GM23248 (cell line): ENCODE data around the gene PRKCE. TPM values are rescaled to one million over a fixed set of nuclear protein-coding genes. Genes with fewer than 3 reads are reported as not detected.
A peak's percentile ranks its signal among the peaks of the same experiment; 100 is the strongest.

Experiments used
- DNase-seq: peaks from one replicate; pipeline ENCODE4 v3.0.0-alpha.2; 2015
- H2AFZ ChIP-seq: fragments of 200-600 bp; sonication (generic); 2 replicates; pipeline ENCODE4 v1.6.1; 2016; ENCODE audit warnings: antibody characterized with exemption
- H3F3A ChIP-seq: fragments of 200-600 bp; sonication (generic); 2 replicates; pipeline ENCODE4 v1.6.1; 2016; ENCODE audit warnings: mild to moderate bottlenecking, antibody characterized with exemption, mixed run types; ENCODE audit not compliant: insufficient read depth
- H3K27ac ChIP-seq: fragments of 200-600 bp; sonication (generic); 2 replicates; pipeline ENCODE4 v1.5.1; 2016; ENCODE audit warnings: mild to moderate bottlenecking
- H3K27me3 ChIP-seq: fragments of 200-600 bp; sonication (generic); replicated peaks from 2 replicates; pipeline ENCODE4 v1.6.1; 2016; ENCODE audit warnings: mild to moderate bottlenecking; ENCODE audit not compliant: insufficient read depth
- H3K36me3 ChIP-seq: fragments of 200-600 bp; sonication (generic); 2 replicates; pipeline ENCODE4 v1.6.1; 2016; ENCODE audit warnings: low read depth, mild to moderate bottlenecking
- H3K4me1 ChIP-seq: fragments of 200-600 bp; sonication (generic); 2 replicates; pipeline ENCODE4 v1.6.1; 2016; ENCODE audit warnings: mild to moderate bottlenecking; ENCODE audit not compliant: insufficient read depth
- H3K4me2 ChIP-seq: fragments of 200-600 bp; sonication (generic); one replicate; pipeline ENCODE4 v1.6.1; 2016; ENCODE audit warnings: mild to moderate bottlenecking; ENCODE audit not compliant: unreplicated experiment
- H3K4me3 ChIP-seq: fragments of 200-600 bp; sonication (generic); 2 replicates; pipeline ENCODE4 v1.5.1; 2016; ENCODE audit warnings: mild to moderate bottlenecking
- H3K79me2 ChIP-seq: fragments of 200-600 bp; sonication (generic); 2 replicates; pipeline ENCODE4 v1.6.1; 2016; ENCODE audit warnings: mild to moderate bottlenecking; ENCODE audit not compliant: insufficient read depth
- H3K9ac ChIP-seq: fragments of 200-600 bp; sonication (generic); 2 replicates; pipeline ENCODE4 v1.6.1; 2016; ENCODE audit warnings: mild to moderate bottlenecking
- H3K9me2 ChIP-seq: fragments of 200-600 bp; sonication (generic); 2 replicates; pipeline ENCODE4 v1.6.1; 2016; ENCODE audit warnings: mixed run types, mild to moderate bottlenecking, moderate library complexity; ENCODE audit not compliant: insufficient read depth
- H3K9me3 ChIP-seq: fragments of 200-600 bp; sonication (generic); one replicate; pipeline ENCODE4 v1.6.1; 2017; ENCODE audit warnings: low read depth
- H4K20me1 ChIP-seq: fragments of 200-600 bp; sonication (generic); 2 replicates; pipeline ENCODE4 v1.6.0; 2016; ENCODE audit not compliant: insufficient read depth
- EZH2 ChIP-seq: fragments of 200-600 bp; sonication (generic); IDR thresholded peaks from 2 replicates; pipeline ENCODE4 v1.6.1; 2018; ENCODE audit warnings: antibody characterized with exemption, mild to moderate bottlenecking; ENCODE audit not compliant: insufficient read depth, poor library complexity, severe bottlenecking
- EZH2phosphoT487 ChIP-seq: fragments of 200-600 bp; sonication (generic); IDR thresholded peaks from 2 replicates; pipeline ENCODE4 v1.6.1; 2018; ENCODE audit warnings: antibody characterized with exemption, moderate library complexity, mild to moderate bottlenecking, low read depth; ENCODE audit not compliant: insufficient read depth
- WGBS, 2 experiments: methylation state at CpG; one replicate each; pipeline ENCODE4 v1.1.6; 2015 to 2017; ENCODE audit warnings: low lambda C conversion rate in 2 of 2, low coverage in 1 of 2; ENCODE audit errors: missing lambda C conversion rate in 2 of 2; 5-methylcytosine and 5-hydroxymethylcytosine counted together
- in situ Hi-C: fragments of 300-500 bp; cut with MboI; formaldehyde crosslinking; loops from 2 replicates; pipeline ENCODE4 v1.15.0; 2020
- polyA plus RNA-seq: library from polyadenylated mRNA; unstranded; fragments of >200 nt; fragmentation: Nextera tagmentation; extraction: Ambion mirVana; gene quantifications from 2 replicates; pipeline ENCODE4 v1.2.1, GENCODE V29; 2016
- total RNA-seq: library from RNA; depleted of rRNA; stranded (reverse); fragments of >200 nt; shearing (Covaris generic); gene quantifications from 2 replicates; pipeline ENCODE4 v1.2.3, GENCODE V29; 2014

PRKCE gene
- total and polyA plus RNA-seq, 2 experiments from 2014 or later, result 5.9 to 7.0 TPM

DNA sequence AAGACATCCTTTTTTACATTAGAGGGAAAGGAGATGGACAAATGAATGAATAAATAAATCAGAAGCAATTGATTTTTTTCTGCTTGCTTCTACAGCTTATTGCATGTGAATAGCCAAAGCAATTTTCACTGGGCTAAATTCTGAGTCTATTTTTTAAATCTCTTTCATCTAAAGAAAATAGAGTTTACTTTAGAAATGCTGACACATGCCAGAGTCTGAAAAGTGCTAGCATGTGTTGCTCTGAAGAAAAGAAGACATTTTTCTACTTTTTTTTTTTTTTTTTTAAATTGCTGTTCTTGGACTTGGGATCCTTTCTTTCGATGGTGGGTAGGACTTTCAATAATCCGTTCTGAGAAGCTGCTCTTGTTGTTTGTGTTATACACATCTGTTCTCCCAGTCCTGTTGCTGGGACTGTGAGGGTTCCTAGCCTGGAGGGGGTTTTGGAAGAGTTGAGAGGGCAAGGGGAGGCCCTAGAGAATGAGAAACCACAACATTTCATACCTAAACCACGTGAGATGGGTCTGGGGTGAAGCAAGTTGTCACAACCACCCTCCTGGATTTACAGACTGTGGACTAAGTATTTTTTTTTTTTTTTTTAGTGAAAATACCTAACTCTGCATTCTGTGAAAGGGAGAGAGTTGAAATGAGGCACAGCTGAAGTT is 193.5 kb downstream of the PRKCE start:
- H4K20me1 ChIP-seq, result no peaks in the 10 kb centered on the region
- no peak overlapping the region for H2AFZ ChIP-seq

GRCh38 chr2:45845566-45845965 is 194.1 kb downstream of the PRKCE start:
- Histone ChIP-seq H3K9me2 (no peaks in the 10 kb centered on the region), H3K4me2 (no peak overlapping the region), H3K27me3 (no peaks in the 10 kb centered on the region), H3K27ac (no peak overlapping the region), H2AFZ (no peak overlapping the region), H3K36me3 (no peaks in the 10 kb centered on the region), H3K79me2 (peaks cover 7% of the 10 kb centered on the region; the same call in 1 of the 2 replicates), H3F3A (peaks cover 21% of the 10 kb centered on the region), H3K4me1 (peaks cover 20% of the 10 kb centered on the region), H3K4me3 (no peak overlapping the region), H3K9me3 (no peaks in the 10 kb centered on the region), H3K9ac (no peak overlapping the region), H4K20me1 (no peaks in the 10 kb centered on the region)
- 65 to 72% methylated on average over 6 of the region's 6 CpGs for WGBS, 2 experiments
- no peak for DNase-seq
- in situ Hi-C loops, result no loop called here
- no peak for TF ChIP-seq EZH2
- no peak for TF ChIP-seq EZH2phosphoT487

More for the DNA sequence above, 193.5 kb downstream of the PRKCE start:
- Histone ChIP-seq H3K36me3 (no peaks in the 10 kb centered on the region), H3K4me1 (peaks cover 20% of the 10 kb centered on the region), H3K9me2 (no peaks in the 10 kb centered on the region), H3K4me3 (no peak overlapping the region), H3K9me3 (no peaks in the 10 kb centered on the region), H3F3A (peaks cover 16% of the 10 kb centered on the region), H3K4me2 (no peak overlapping the region), H3K9ac (no peak overlapping the region), H3K27ac (no peak overlapping the region), H3K27me3 (no peaks in the 10 kb centered on the region), H3K79me2 (peaks cover 7% of the 10 kb centered on the region; the same call in 1 of the 2 replicates)
- WGBS, 2 experiments, result 44 to 49% methylated on average over 3 of the region's 3 CpGs
- no peak for TF ChIP-seq EZH2phosphoT487
- no peak for TF ChIP-seq EZH2
- DNase-seq, result no peak
- in situ Hi-C loops, result no loop called here

- 6 to 7% methylated on average over 7 of the region's 7 CpGs for WGBS, 2 experiments
- TF ChIP-seq EZH2 (no peak), EZH2phosphoT487 (no peak)
- Histone ChIP-seq H3K9me3 (no peaks in the 10 kb centered on the region), H3F3A (peaks cover 29% of the 10 kb centered on the region), H3K36me3 (no peaks in the 10 kb centered on the region), H3K9me2 (no peaks in the 10 kb centered on the region), H2AFZ (0 out of 2 replicates have a peak overlapping the region, but pooled peaks have one; percentile 30), H3K79me2 (peaks cover 3% of the 10 kb centered on the region; the same call in 1 of the 2 replicates), H4K20me1 (no peaks in the 10 kb centered on the region), H3K4me3 (peak overlapping the region; percentile 61), H3K27me3 (no peaks in the 10 kb centered on the region), H3K4me1 (peaks cover 32% of the 10 kb centered on the region), H3K4me2 (peak overlapping the region; percentile 81), H3K9ac (peak overlapping the region; percentile 62), H3K27ac (peak overlapping the region; percentile 86)
- in situ Hi-C loops, result no loop called here
- peak; percentile 94 for DNase-seq
These were observed 198.2 kb downstream of the PRKCE start for GRCh38 chr2:45849491-45850283.

GRCh38 chr2:45850558-45850957 is 199.1 kb downstream of the PRKCE start:
- no peaks in the 10 kb centered on the region for H3K36me3 ChIP-seq
- peaks cover 38% of the 10 kb centered on the region for H3K4me1 ChIP-seq
- H4K20me1 ChIP-seq, result no peaks in the 10 kb centered on the region
- peaks cover 29% of the 10 kb centered on the region for H3F3A ChIP-seq
- in situ Hi-C loops, result no loop called here
- H3K79me2 ChIP-seq, result peaks cover 12% of the 10 kb centered on the region; the same call in 1 of the 2 replicates
- H3K4me2 ChIP-seq, result no peak overlapping the region
- TF ChIP-seq EZH2phosphoT487 (no peak), EZH2 (no peak)
- H3K4me3 ChIP-seq, result no peak overlapping the region
- no peak overlapping the region for H2AFZ ChIP-seq
- no peak for DNase-seq
- 75 to 86% methylated on average over 2 of the region's 2 CpGs for WGBS, 2 experiments
- peak overlapping the region; percentile 86 for H3K27ac ChIP-seq
- H3K9me2 ChIP-seq, result no peaks in the 10 kb centered on the region
- H3K9me3 ChIP-seq, result no peaks in the 10 kb centered on the region
- no peak overlapping the region for H3K9ac ChIP-seq
- H3K27me3 ChIP-seq, result no peaks in the 10 kb centered on the region
